H1 (cell line): ENCODE measurements around the gene CD58. TPM values are rescaled to one million over a fixed set of nuclear protein-coding genes. Genes with fewer than 3 reads are reported as not detected.

ENCODE experiments used
- CTCF ChIA-PET: fragments of 300-600 bp; sonication (Branson Sonifier 250); formaldehyde crosslinking; loops from one replicate; lab custom pipeline; 2021; ENCODE audit not compliant: partially characterized antibody; lab: Charles Lee
- POLR2A ChIA-PET: fragments of 300-600 bp; sonication (Branson Sonifier 250); formaldehyde crosslinking; loops from one replicate; lab custom pipeline; 2021; ENCODE audit warnings: inconsistent platforms; ENCODE audit not compliant: partially characterized antibody; lab: Charles Lee
- DNase-seq, 2 experiments: peaks; one replicate each; pipeline versions ENCODE4 v3.0.0 to v3.0.0-alpha.2; 2010 to 2022; ENCODE audit warnings: low spot score in 2 of 2, low read depth in 1 of 2, mixed read lengths in 1 of 2
- FAIRE-seq: peaks from 2 replicates; lab custom pipeline; 2011; peaks lifted over from hg19 to GRCh38; lab: Jason Lieb, UNC
- H2AFZ ChIP-seq: 2 replicates; pipeline ENCODE4 v1.8.1; 2012; ENCODE audit warnings: low read length, inconsistent platforms
- H2AK5ac ChIP-seq: 2 replicates; pipeline ENCODE4 v1.6.1; 2013; ENCODE audit warnings: low read depth, low read length
- H2BK120ac ChIP-seq: replicated peaks from 2 replicates; pipeline ENCODE3; 2013; ENCODE audit warnings: low read depth, low read length, inconsistent platforms
- H2BK12ac ChIP-seq: 2 replicates; pipeline ENCODE4 v1.6.1; 2013; ENCODE audit warnings: low read depth, low read length
- H2BK15ac ChIP-seq: 2 replicates; pipeline ENCODE4 v1.6.1; 2013; ENCODE audit warnings: low read length
- H2BK20ac ChIP-seq: 2 replicates; pipeline ENCODE4 v1.6.1; 2013; ENCODE audit warnings: low read length
- H2BK5ac ChIP-seq: 2 replicates; pipeline ENCODE4 v1.6.1; 2013; ENCODE audit warnings: low read depth, low read length
- H3K14ac ChIP-seq: 2 replicates; pipeline ENCODE4 v1.6.1; 2013; ENCODE audit warnings: inconsistent platforms; ENCODE audit not compliant: insufficient read length
- H3K18ac ChIP-seq: 2 replicates; pipeline ENCODE4 v1.6.1; 2013; ENCODE audit warnings: low read length; ENCODE audit errors: extremely low read depth
- H3K23ac ChIP-seq: 2 replicates; pipeline ENCODE4 v1.6.1; 2013; ENCODE audit warnings: inconsistent platforms; ENCODE audit not compliant: insufficient read length
- H3K23me2 ChIP-seq: 2 replicates; pipeline ENCODE4 v1.6.1; 2013; ENCODE audit warnings: low read depth, low read length
- H3K27ac ChIP-seq: 2 replicates; pipeline ENCODE4 v1.6.1; 2011; ENCODE audit warnings: low read depth, low read length, inconsistent platforms
- H3K27me3 ChIP-seq, 4 experiments: replicated peaks in 1 of 4; 1 replicate in 1 of 4; 2 replicates in 3 of 4; pipeline versions ENCODE4 v1.6.1 to v1.8.1; 2011 to 2013; ENCODE audit warnings: low read length in 3 of 4, mild to moderate bottlenecking in 3 of 4, inconsistent platforms in 2 of 4, mixed read lengths in 2 of 4, moderate library complexity in 1 of 4; ENCODE audit not compliant: control insufficient read depth in 3 of 4, insufficient read depth in 3 of 4; ENCODE audit errors: extremely low read depth in 1 of 4
- H3K36me3 ChIP-seq, 4 experiments: 2 replicates each; pipeline versions ENCODE4 v1.6.1 to v1.8.1; 2011 to 2013; ENCODE audit warnings: mild to moderate bottlenecking in 4 of 4, low read length in 3 of 4, moderate library complexity in 2 of 4, control low read depth in 1 of 4, inconsistent platforms in 1 of 4; ENCODE audit not compliant: insufficient read depth in 4 of 4, control insufficient read depth in 2 of 4
- H3K4ac ChIP-seq: replicated peaks from 2 replicates; pipeline ENCODE3; 2013; ENCODE audit warnings: low read length, low read depth, mixed read lengths, inconsistent platforms; ENCODE audit not compliant: insufficient read length
- H3K4me1 ChIP-seq, 4 experiments: replicated peaks in 1 of 4; 1 replicate in 1 of 4; 2 replicates in 3 of 4; pipeline versions ENCODE4 v1.6.1 to v1.8.1; 2011 to 2013; ENCODE audit warnings: low read length in 3 of 4, inconsistent platforms in 2 of 4, mixed read lengths in 1 of 4; ENCODE audit not compliant: insufficient read depth in 4 of 4, control insufficient read depth in 3 of 4
- H3K4me2 ChIP-seq, 2 experiments: 2 replicates each; pipeline versions ENCODE4 v1.6.1 to v1.8.1; 2011 to 2013; ENCODE audit warnings: low read depth in 2 of 2, low read length in 2 of 2, control low read depth in 1 of 2, inconsistent platforms in 1 of 2, mild to moderate bottlenecking in 1 of 2; ENCODE audit not compliant: insufficient read depth in 1 of 2
- H3K4me3 ChIP-seq, 4 experiments: fragments of 200-600, 300-600 bp in 1 of 4; sonication (generic), shearing (Covaris generic), sonication (Bioruptor Twin) in 1 of 4; 2 replicates each; pipeline versions ENCODE4 v1.5.1 to v1.8.1; 2011 to 2016; ENCODE audit warnings: low read length in 4 of 4, low read depth in 3 of 4, control low read depth in 2 of 4, inconsistent platforms in 2 of 4, mild to moderate bottlenecking in 2 of 4, mixed read lengths in 1 of 4, moderate library complexity in 1 of 4; ENCODE audit not compliant: insufficient read depth in 2 of 4; ENCODE audit errors: extremely low read depth in 1 of 4
- H3K56ac ChIP-seq: replicated peaks from 2 replicates; pipeline ENCODE3; 2013; ENCODE audit warnings: low read depth, mild to moderate bottlenecking, mixed read lengths, low read length, inconsistent platforms; ENCODE audit not compliant: insufficient read length
- H3K79me1 ChIP-seq: 2 replicates; pipeline ENCODE4 v1.6.1; 2013; ENCODE audit warnings: low read depth, low read length, control low read depth
- H3K79me2 ChIP-seq, 2 experiments: 2 replicates each; pipeline versions ENCODE4 v1.6.1 to v1.8.1; 2012 to 2013; ENCODE audit warnings: low read length in 2 of 2, mild to moderate bottlenecking in 2 of 2, inconsistent platforms in 1 of 2; ENCODE audit not compliant: insufficient read depth in 2 of 2, control insufficient read depth in 1 of 2
- H3K9ac ChIP-seq, 4 experiments: replicated peaks in 1 of 4; 1 replicate in 1 of 4; 2 replicates in 3 of 4; pipeline versions ENCODE4 v1.6.1 to v1.8.1; 2011 to 2013; ENCODE audit warnings: low read depth in 3 of 4, low read length in 3 of 4, control low read depth in 2 of 4, mild to moderate bottlenecking in 2 of 4, moderate library complexity in 2 of 4, inconsistent platforms in 1 of 4; ENCODE audit errors: extremely low read depth in 1 of 4
- H3K9me3 ChIP-seq, 2 experiments: 2 replicates each; pipeline versions ENCODE4 v1.6.1 to v1.8.1; 2012 to 2013; ENCODE audit warnings: mild to moderate bottlenecking in 2 of 2, moderate library complexity in 2 of 2, control low read depth in 1 of 2, inconsistent platforms in 1 of 2, low read depth in 1 of 2, low read length in 1 of 2, mixed read lengths in 1 of 2; ENCODE audit not compliant: insufficient read depth in 2 of 2
- H4K20me1 ChIP-seq, 2 experiments: replicated peaks in 1 of 2; 2 replicates each; pipeline versions ENCODE3 to v1.8.1; 2011 to 2013; ENCODE audit warnings: inconsistent platforms in 2 of 2, low read length in 2 of 2, mild to moderate bottlenecking in 1 of 2; ENCODE audit not compliant: insufficient read depth in 2 of 2, control insufficient read depth in 1 of 2
- H4K5ac ChIP-seq: 2 replicates; pipeline ENCODE4 v1.6.1; 2013; ENCODE audit warnings: low read length, low read depth, mixed read lengths, inconsistent platforms; ENCODE audit not compliant: insufficient read length
- H4K8ac ChIP-seq: 2 replicates; pipeline ENCODE4 v1.8.0; 2013; ENCODE audit warnings: mild to moderate bottlenecking, moderate library complexity, low read length, inconsistent platforms; ENCODE audit not compliant: insufficient read depth; ENCODE audit errors: extremely low read depth
- H4K91ac ChIP-seq: replicated peaks from 2 replicates; pipeline ENCODE3; 2013; ENCODE audit warnings: low read length, mixed read lengths, inconsistent platforms; ENCODE audit not compliant: insufficient read length
- WGBS, 2 experiments: shearing (Covaris generic) in 1 of 2; methylation state at CpG; one replicate each; pipeline versions ENCODE4 v1.1.6 to v1.1.7; 2013 to 2015; ENCODE audit warnings: low lambda C conversion rate in 2 of 2, mixed read lengths in 2 of 2, inconsistent platforms in 1 of 2, low coverage in 1 of 2, missing lambda C conversion rate in 1 of 2; ENCODE audit not compliant: insufficient replicate concordance in 2 of 2, insufficient coverage in 1 of 2, insufficient read length in 1 of 2; ENCODE audit errors: extremely low coverage in 1 of 2, missing lambda C conversion rate in 1 of 2; 5-methylcytosine and 5-hydroxymethylcytosine counted together
- polyA plus RNA-seq, 7 experiments: library from polyadenylated mRNA; depleted of rRNA in 3 of 7; stranded (reverse) in 5 of 7; unstranded in 2 of 7; fragments of >200 nt in 5 of 7; fragments of 200-250 nt in 2 of 7; gene quantifications; 1 replicate in 5 of 7; 2 replicates in 1 of 7; 4 replicates in 1 of 7; pipeline versions ENCODE4 v1.2.1 to v1.2.3, GENCODE V29; 2011 to 2013; ENCODE audit warnings: missing spikeins in 2 of 7, mixed read lengths in 2 of 7
- total RNA-seq: library from RNA; stranded (reverse); fragmentation: NEBNext Ultra II Directional; extraction: Animal tissue kit (Norgen Biotek cat#: 25700); gene quantifications from 2 replicates; pipeline ENCODE4 v1.2.1, GENCODE V29; 2021

CD58 gene
- total and polyA plus RNA-seq, 2 of the 8 experiments (the other 6 are each of a cell fraction or from before 2014, with no cell fraction given) = 5.3 to 5.5 TPM

DNA sequence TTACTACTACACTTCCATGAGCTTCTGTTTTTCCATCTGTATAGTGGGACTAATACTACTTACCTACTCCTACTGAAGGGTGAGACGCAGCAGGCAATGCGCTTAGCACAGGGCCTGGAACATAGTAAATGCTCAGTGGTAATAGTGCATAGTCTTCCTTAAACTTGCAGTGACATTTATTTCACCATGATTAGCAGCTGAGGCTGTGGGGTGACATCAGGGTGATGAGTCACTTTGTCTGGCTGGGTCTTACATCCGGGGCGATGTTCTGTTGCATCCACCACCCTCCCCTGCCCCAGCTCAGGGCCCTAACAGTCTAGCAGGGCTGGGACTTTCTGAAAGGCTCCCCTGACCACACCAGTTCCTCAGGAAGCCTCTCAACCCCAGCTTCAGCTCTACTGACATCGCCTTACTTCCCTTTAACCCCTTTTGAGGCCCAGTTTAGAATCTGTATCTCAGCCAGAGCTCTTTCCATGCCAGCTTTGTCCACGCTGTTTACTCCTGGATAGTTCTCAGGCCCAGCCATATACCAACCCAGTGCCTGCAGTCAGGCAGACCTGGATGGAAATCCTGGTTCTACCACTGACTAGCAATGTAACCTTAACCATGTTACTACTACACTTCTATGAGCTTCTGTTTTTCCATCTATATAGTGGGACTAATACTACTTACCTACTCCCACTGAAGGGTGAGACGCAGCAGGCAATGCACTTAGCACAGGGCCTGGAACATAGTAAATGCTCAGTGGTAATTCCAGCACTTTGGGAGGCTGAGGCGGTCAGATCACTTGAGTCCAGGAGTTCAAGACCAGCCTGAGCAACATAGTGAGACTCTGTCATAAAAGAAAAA is 66.3 kb downstream of the CD58 start:
- no peak for FAIRE-seq
- H3K36me3 ChIP-seq = no peaks in the 10 kb centered on the region
- H2AK5ac ChIP-seq = no peak overlapping the region
- H3K4ac ChIP-seq = no peak overlapping the region
- H3K14ac ChIP-seq = no peak overlapping the region
- no peak overlapping the region for H3K27ac ChIP-seq
- DNase-seq = no peak
- no peak overlapping the region for H3K18ac ChIP-seq
- H3K79me1 ChIP-seq = no peaks in the 10 kb centered on the region
- ChIA-PET POLR2A (no interaction called here), CTCF (interaction anchor here (0.8 to 3.2 kb wide), 5 partner anchors 19 to 505 kb away, joined by 3 to 14 read pairs (median 3); no protein-coding TSS in a partner anchor)
- no peak overlapping the region for H2BK20ac ChIP-seq
- H2BK12ac ChIP-seq = no peak overlapping the region
- no peak overlapping the region for H3K4me2 ChIP-seq
- H3K9me3 ChIP-seq = no peaks in the 10 kb centered on the region
- no peaks in the 10 kb centered on the region for H3K79me2 ChIP-seq
- H3K56ac ChIP-seq = no peak overlapping the region
- H3K23ac ChIP-seq = no peak overlapping the region
- H2BK5ac ChIP-seq = no peak overlapping the region
- H2BK120ac ChIP-seq = no peak overlapping the region
- H3K4me3 ChIP-seq = no peak overlapping the region
- no peak overlapping the region for H4K5ac ChIP-seq
- no peak overlapping the region for H4K91ac ChIP-seq
- no peaks in the 10 kb centered on the region for H3K27me3 ChIP-seq
- H2BK15ac ChIP-seq = no peak overlapping the region
- no peak overlapping the region for H2AFZ ChIP-seq
- WGBS, 2 experiments = 94% methylated on average over 8 of the region's 8 CpGs; no CpG with 5 or more reads in 1 of the 2 experiments
- no peaks in the 10 kb centered on the region for H3K23me2 ChIP-seq
- H4K20me1 ChIP-seq = no peaks in the 10 kb centered on the region
- H4K8ac ChIP-seq = no peak overlapping the region
- H3K9ac ChIP-seq = no peak overlapping the region
- H3K4me1 ChIP-seq = peaks cover 0 to 5% (median 0%) of the 10 kb centered on the region in 4 experiments; a peak in 1 of 7 replicates
